Liver (tissue), 3 donors: ENCODE results near the gene PLB1.

ENCODE experiments used
- ATF3 ChIP-seq: IDR thresholded peaks from 2 replicates; pipeline ENCODE4 v1.6.1; 2016; ENCODE audit warnings: antibody characterized with exemption
- FOXA1 ChIP-seq: IDR thresholded peaks from 2 replicates; pipeline ENCODE4 v1.6.1; 2016; ENCODE audit warnings: antibody characterized with exemption
- GABPA ChIP-seq, 2 donors: IDR thresholded peaks in 1 of 2; conservative IDR thresholded peaks in 1 of 2; 2 replicates each; pipeline ENCODE4 v1.6.1; 2016; ENCODE audit warnings: antibody characterized with exemption in 2 of 2, mild to moderate bottlenecking in 1 of 2, moderate library complexity in 1 of 2
- HNF4G ChIP-seq: IDR thresholded peaks from 2 replicates; pipeline ENCODE4 v1.6.1; 2016; ENCODE audit warnings: antibody characterized with exemption
- JUND ChIP-seq, 2 donors: IDR thresholded peaks; 2 replicates each; pipeline ENCODE4 v1.6.1; 2016; ENCODE audit warnings: antibody characterized with exemption in 2 of 2
- MAX ChIP-seq: IDR thresholded peaks from 2 replicates; pipeline ENCODE4 v1.6.1; 2016; ENCODE audit warnings: antibody characterized with exemption
- RAD21 ChIP-seq, 2 donors: IDR thresholded peaks; 2 replicates each; pipeline ENCODE4 v1.6.1; 2016; ENCODE audit warnings: antibody characterized with exemption in 2 of 2, mild to moderate bottlenecking in 2 of 2
- RXRA ChIP-seq, 2 donors: IDR thresholded peaks; 2 replicates each; pipeline ENCODE4 v1.6.1; 2017 to 2018; ENCODE audit warnings: antibody characterized with exemption in 2 of 2, mild to moderate bottlenecking in 1 of 2
- SP1 ChIP-seq: IDR thresholded peaks from 2 replicates; pipeline ENCODE4 v1.6.1; 2018; ENCODE audit warnings: antibody characterized with exemption, mild to moderate bottlenecking
- TAF1 ChIP-seq: conservative IDR thresholded peaks from 2 replicates; pipeline ENCODE4 v1.6.1; 2016; ENCODE audit warnings: antibody characterized with exemption, mild to moderate bottlenecking
- YY1 ChIP-seq: IDR thresholded peaks from 2 replicates; pipeline ENCODE4 v1.6.1; 2016; ENCODE audit warnings: antibody characterized with exemption, mild to moderate bottlenecking
- TF ChIP-seq, protein P1 (sequence below): fragments of 150-350 bp; IDR thresholded peaks from 2 replicates; pipeline ENCODE4 v1.5.1; 2017; ENCODE audit warnings: improper control_type of control experiment, low read depth, low read length; ENCODE audit not compliant: missing input control
- TF ChIP-seq, protein P2 (sequence below): IDR thresholded peaks from 2 replicates; pipeline ENCODE4 v1.6.1; 2016; ENCODE audit warnings: antibody characterized with exemption, mild to moderate bottlenecking
- donor health status: healthy.
- donor health status: healthy.

DNA sequence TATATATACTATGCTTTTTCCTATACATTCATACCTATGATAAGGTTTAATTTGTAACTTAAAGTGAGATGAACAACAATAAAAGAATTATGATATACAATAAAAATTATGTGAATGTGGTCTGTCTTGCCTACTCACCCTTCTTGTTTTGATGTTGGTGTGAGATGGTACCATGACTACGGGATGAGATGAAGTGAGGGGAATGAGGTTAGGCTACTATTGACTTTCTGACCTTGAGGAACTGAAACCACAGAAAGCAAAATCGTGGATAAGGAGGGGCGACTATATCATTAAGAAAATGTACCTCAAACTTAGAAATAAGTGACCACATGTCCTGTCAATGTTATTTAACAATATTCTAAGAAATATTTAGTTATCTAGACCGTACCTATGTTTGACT lies 151.8 kb downstream of the PLB1 start:
- TF ChIP-seq, protein P1, sequence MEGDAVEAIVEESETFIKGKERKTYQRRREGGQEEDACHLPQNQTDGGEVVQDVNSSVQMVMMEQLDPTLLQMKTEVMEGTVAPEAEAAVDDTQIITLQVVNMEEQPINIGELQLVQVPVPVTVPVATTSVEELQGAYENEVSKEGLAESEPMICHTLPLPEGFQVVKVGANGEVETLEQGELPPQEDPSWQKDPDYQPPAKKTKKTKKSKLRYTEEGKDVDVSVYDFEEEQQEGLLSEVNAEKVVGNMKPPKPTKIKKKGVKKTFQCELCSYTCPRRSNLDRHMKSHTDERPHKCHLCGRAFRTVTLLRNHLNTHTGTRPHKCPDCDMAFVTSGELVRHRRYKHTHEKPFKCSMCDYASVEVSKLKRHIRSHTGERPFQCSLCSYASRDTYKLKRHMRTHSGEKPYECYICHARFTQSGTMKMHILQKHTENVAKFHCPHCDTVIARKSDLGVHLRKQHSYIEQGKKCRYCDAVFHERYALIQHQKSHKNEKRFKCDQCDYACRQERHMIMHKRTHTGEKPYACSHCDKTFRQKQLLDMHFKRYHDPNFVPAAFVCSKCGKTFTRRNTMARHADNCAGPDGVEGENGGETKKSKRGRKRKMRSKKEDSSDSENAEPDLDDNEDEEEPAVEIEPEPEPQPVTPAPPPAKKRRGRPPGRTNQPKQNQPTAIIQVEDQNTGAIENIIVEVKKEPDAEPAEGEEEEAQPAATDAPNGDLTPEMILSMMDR: no peak
- TF ChIP-seq JUND (IDR thresholded peaks at IDR 0.05) (no peak), HNF4G (no peak), RAD21 (IDR thresholded peaks at IDR 0.05) (no peak), FOXA1 (no peak), RXRA (IDR thresholded peaks at IDR 0.05) (no peak), MAX (no peak), TAF1 (no peak), GABPA (IDR thresholded peaks at IDR 0.05 in 1 of 2, conservative IDR thresholded peaks at IDR 0.05 in 1 of 2) (no peak), ATF3 (no peak), SP1 (no peak), YY1 (no peak)
- TF ChIP-seq, protein P2, sequence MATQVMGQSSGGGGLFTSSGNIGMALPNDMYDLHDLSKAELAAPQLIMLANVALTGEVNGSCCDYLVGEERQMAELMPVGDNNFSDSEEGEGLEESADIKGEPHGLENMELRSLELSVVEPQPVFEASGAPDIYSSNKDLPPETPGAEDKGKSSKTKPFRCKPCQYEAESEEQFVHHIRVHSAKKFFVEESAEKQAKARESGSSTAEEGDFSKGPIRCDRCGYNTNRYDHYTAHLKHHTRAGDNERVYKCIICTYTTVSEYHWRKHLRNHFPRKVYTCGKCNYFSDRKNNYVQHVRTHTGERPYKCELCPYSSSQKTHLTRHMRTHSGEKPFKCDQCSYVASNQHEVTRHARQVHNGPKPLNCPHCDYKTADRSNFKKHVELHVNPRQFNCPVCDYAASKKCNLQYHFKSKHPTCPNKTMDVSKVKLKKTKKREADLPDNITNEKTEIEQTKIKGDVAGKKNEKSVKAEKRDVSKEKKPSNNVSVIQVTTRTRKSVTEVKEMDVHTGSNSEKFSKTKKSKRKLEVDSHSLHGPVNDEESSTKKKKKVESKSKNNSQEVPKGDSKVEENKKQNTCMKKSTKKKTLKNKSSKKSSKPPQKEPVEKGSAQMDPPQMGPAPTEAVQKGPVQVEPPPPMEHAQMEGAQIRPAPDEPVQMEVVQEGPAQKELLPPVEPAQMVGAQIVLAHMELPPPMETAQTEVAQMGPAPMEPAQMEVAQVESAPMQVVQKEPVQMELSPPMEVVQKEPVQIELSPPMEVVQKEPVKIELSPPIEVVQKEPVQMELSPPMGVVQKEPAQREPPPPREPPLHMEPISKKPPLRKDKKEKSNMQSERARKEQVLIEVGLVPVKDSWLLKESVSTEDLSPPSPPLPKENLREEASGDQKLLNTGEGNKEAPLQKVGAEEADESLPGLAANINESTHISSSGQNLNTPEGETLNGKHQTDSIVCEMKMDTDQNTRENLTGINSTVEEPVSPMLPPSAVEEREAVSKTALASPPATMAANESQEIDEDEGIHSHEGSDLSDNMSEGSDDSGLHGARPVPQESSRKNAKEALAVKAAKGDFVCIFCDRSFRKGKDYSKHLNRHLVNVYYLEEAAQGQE: no peak
